Cerebellar cortex (tissue), 1 donor: Measurements from ENCODE around the gene ATP5PF.
"Not testable (repeated sequence)": the region's sequence is repeated elsewhere in the genome, so short reads cannot be mapped to it uniquely, and the experiment has no call there.

Experiments
- DNase-seq: peaks from one replicate; pipeline ENCODE4 v3.0.0-alpha.2; 2015; ENCODE audit warnings: low spot score

ATP5PF gene

DNA sequence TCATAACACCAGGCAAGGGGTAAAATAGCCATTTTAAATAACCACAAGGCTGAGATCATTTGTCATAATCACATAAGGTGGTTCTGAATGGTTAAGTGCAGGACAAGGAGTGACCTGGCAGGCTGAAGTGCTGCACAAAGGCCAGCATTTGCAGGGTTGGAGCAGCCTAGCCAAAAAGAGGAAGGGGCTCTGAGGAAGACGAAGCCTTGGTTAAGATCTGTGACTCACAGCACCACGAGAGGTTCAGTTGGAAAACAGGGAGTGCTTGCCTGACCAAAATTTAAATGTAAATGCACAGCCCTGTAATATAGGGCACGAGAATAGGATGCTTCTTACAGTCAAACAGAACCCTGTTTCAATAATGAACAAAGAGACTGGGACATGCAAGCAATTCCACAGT lies 12.1 kb downstream of the ATP5PF start:
- DNase-seq = no peak

DNA sequence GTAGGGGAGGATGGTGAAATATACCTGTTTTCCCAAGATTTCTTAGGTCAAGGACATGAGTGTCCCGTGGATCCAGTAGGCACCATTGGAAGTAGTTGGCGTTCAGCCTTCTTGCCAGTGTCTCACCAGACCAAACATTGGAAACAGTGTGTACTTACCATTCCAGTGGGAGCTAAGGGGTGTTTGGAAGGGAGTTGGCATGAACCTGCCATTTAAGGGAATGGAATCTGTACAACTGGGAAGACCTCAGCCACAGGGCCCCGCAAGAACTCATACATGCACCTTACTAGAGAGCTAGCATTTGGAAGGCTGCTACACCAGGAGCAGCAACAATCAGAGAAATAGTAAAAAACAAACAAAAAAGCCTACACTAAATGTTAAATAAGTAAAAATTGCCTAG lies 12.7 kb downstream of the ATP5PF start:
- DNase-seq = no peak

DNA sequence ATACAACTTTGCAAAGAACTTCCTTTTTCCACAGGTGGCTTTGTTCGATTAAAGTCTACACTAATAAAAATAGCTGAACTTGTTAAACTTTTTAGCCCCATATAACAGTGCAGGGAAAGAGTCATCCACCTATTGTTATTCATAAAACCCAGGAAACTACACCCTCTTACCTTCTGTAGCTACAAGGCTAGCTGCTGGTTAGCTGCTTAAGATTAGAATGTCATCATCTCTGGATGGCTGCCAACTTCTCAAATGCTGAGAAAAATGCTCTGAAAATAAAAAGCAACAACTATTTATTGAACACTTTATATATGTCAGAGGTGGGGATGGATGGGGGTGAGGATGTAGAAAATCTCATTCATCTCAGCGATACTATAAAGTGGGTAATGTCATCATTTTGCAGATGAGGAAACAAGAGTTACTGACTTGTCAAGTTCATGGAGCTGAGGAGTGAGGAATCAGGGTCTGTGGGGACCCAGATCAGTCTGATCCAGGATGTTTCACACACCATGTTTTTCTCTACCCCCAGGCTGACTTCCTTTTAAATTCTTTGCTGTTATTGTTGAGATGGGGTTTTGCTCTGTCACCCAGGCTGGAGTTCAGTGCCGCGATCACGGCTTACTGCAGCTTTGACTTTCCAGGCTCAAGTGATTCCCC lies 17.1 kb downstream of the ATP5PF start:
- no peak for DNase-seq

- DNase-seq = not testable (repeated sequence)
Observed at GRCh38 chr21:25714066-25714465, 20.6 kb downstream of the ATP5PF start.

- DNase-seq = no peak
Observed at GRCh38 chr21:25710550-25710949, 24.2 kb downstream of the ATP5PF start.

DNA sequence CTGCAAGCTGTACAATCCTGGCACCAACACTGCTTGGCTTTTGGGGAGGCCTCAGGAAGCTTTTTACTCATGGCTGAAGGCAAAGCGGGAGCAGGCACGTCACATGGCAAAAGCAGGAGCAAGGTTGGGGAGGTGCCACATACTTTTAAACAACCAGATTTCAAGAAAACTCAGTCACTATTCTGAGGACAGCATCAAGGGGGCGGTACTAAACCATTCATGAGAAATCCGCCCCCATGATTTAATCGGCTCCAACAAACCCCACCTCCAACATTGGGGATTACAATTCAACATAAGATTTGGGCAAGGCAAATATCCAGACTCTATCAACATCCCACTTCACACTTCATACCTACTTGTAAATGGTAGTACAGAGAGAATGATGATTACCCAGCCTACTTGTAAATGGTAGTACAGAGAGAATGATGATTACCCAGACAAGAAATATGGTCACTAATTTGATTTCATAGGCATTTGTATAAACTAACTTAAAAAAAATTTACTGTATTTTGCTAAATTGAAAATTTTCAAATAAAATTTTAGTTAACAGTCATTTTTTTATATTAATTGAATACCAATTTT lies 24.9 kb downstream of the ATP5PF start:
- no peak for DNase-seq

DNA sequence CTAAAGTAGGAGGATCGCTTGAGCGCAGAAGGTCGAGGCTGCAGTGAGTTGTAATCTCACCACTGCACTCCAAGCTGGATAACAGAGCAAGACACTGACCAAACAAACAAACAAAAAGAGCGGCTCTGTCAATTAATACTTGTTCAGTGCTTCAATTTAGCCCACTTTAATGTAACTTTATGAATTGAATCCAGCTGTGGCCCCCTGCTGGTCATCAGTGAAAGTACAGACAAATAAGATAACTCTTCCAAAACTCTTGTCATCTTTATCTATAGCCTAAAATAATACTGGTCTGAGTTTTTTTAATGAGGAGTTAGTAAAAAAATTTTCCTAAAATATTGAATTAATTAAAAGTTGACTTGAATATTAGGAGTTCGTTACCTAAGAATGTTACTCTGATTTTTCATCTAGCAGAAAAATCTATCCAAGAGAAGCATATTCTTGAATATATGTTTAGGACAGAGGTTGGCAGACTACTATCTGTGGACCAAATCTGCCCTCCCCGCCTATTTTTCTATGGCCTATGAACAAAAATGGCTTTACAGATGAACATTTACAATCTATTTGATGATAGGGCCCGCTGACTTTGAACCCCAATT lies 26.1 kb downstream of the ATP5PF start:
- DNase-seq = peak; percentile 25

- DNase-seq = no peak
Observed at GRCh38 chr21:25701529-25701928, 33.2 kb downstream of the ATP5PF start.

DNA sequence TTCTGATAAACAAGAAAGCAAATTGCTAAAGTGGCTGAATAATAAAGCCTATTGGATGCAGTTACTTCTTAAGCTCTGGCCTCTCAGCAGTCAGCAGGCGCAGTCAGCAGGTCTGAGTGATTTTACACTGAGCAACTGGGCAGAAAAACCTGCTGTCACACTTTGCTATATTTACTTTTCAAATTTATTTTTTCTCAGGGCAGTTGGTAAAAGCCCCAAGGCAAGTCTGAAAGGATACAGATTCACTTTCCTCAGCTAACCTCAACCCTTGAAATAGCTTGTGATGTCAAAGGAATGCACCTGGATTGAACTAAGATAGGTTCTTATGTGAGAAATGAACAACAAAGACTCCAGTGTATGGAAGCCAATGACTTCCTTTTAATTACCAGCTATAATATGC lies 34.0 kb downstream of the ATP5PF start:
- DNase-seq = no peak

DNA sequence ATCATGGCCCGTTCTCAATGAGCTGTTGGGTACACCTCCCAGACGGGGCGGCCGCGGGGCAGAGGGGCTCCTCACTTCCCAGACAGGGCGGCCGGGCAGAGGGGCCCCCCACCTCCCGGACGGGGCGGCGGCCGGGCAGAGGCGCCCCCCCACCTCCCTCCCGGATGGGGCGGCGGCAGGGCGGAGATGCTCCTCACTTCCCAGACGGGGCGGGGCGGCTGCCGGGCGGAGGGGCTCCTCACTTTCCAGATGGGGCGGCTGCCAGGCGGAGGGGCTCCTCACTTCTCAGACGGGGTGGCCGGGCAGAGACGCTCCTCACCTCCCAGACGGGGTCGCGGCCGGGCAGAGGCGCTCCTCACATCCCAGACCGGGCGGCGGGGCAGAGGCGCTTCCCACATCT lies 39.2 kb downstream of the ATP5PF start:
- DNase-seq = not testable (repeated sequence)

GRCh38 chr21:25691976-25692375 lies 42.7 kb downstream of the ATP5PF start:
- no peak for DNase-seq

DNA sequence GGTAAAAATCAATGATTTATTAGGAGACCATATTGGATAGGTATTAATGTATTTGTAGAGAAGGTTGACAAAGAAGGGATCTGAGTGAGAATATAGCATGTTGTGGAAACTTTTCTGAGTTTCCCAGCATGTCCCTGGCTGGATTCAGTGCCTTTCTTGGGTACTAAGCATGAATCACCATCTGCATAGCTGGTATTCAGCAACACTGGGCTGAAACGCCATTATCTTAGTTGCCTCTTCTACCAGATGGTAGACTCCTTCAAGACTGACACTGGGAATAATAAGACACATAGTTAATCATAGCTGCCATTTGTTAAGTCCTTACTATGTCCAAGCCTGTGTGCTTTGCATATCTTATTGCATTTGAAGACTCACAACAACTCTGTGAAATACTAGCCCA lies 45.5 kb downstream of the ATP5PF start:
- no peak for DNase-seq

DNA sequence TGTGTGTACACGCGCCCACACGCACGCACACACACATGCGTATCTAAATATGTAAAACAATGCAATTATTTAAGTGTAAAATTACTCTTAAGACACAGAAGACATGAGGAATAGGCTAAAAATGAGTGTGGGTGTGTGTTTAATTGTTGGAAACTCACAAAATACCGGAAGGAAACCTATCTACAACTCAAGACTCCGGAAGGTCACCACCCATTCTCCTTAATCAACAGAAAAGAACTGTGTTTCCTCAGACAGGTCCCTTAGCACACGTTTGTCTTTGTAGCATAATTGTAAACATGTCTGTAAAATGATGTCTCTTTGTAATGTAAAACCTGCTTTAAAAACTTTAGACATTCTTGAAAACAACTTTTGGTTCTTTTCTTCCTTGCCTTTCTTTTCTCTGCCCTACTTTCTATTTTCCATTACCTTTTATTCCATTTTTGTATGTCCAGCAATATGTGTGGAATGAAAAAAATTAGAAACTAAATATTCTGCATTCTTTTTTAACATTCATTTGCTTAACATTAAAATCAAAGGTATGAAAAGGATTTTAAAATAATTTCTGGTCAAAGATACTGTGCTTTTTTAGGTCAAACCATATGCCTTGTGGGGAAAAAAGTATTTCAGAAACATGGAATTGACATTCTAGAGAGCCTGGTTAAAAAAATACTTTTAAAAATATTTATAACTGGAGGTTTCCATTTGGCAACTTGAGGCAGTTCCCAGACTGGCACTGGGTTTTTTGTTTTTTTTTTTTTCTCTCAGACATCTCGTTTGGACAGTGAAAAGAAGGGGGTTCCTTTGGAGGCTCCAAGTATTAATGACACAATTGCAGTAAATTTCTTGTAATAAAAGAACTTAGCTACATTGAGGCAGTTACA lies 46.2 kb downstream of the ATP5PF start:
- no peak for DNase-seq

GRCh38 chr21:25687787-25688186 lies 46.9 kb downstream of the ATP5PF start:
- no peak for DNase-seq

DNA sequence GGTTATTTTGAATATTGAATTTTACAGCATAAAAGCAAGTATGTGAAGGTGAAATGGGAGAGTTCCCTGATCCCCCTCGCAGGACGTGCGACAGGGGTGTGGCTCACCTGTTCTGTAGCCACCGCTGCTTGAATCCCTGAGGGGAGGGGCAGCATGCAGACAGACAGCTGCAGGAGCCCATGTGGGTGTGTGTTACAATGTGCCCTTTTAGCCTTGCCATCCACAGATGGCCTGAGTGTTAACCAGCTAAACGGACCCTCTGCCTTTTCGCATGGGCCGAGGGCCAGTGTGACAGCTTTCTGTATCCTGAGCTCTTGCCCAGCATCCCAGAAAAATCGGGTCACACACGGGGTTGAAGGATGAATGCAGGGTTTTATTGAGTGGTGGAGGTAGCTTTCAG lies 52.3 kb downstream of the ATP5PF start:
- DNase-seq = no peak

DNA sequence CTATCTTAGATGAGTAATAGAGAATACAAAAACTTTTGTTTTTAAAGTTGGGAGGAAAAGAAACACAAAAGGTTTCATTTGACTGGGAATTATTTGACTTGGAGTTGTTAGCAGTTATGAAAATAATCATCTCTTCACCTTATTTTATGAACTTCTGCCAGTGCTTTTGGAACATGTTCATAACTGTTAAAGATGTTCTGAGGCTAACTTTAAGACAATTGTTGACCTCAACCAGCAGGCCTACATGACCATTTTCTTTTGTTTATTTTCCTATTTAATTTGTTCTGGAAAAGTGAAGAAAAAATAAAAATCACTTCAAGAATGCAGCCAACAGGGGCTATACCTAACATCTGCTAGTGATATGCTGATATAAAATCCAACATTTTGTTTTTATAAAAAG lies 58.3 kb downstream of the ATP5PF start:
- no peak for DNase-seq
